Measurements from ENCODE around the gene GRIK3. TPM values are rescaled to one million over a fixed set of nuclear protein-coding genes. Genes with fewer than 3 reads are reported as not detected.

Gene GRIK3
- total RNA-seq, 1 donor from 2014 or later: not detected

- TF ChIP-seq CTCF (IDR thresholded peaks at IDR 0.05; ENCODE audit: unreplicated experiment): no peak
- DNase-seq (ENCODE audit: low spot score in 2 of 2, unreplicated experiment in 2 of 2): no peak
- Mint-ChIP-seq H3K36me3 (no peaks in the 10 kb centered on the region), H3K27ac (no peak overlapping the region), H3K9me3 (no peaks in the 10 kb centered on the region), H3K4me3 (no peak overlapping the region), H3K27me3 (ENCODE audit: low read depth) (peaks cover 74% of the 10 kb centered on the region), H3K4me1 (no peaks in the 10 kb centered on the region)
Observed at GRCh38 chr1:36775716-36776115, 258.6 kb downstream of the GRIK3 start.

- no peak overlapping the region for H3K4me3 Mint-ChIP-seq
- DNase-seq (ENCODE audit: low spot score in 2 of 2, unreplicated experiment in 2 of 2): no peak
- H3K27ac Mint-ChIP-seq: no peak overlapping the region
- TF ChIP-seq CTCF (IDR thresholded peaks at IDR 0.05; ENCODE audit: unreplicated experiment): no peak
- H3K36me3 Mint-ChIP-seq: no peaks in the 10 kb centered on the region
- H3K4me1 Mint-ChIP-seq: no peaks in the 10 kb centered on the region
- H3K27me3 Mint-ChIP-seq (ENCODE audit: low read depth): peaks cover 83% of the 10 kb centered on the region
- no peaks in the 10 kb centered on the region for H3K9me3 Mint-ChIP-seq
Observed at GRCh38 chr1:36773827-36774541, 260.3 kb downstream of the GRIK3 start.

GRCh38 chr1:36772647-36773495 is 261.4 kb downstream of the GRIK3 start:
- Mint-ChIP-seq H3K4me1 (no peaks in the 10 kb centered on the region), H3K27me3 (ENCODE audit: low read depth) (peaks cover 94% of the 10 kb centered on the region), H3K9me3 (no peaks in the 10 kb centered on the region), H3K27ac (no peak overlapping the region), H3K36me3 (no peaks in the 10 kb centered on the region), H3K4me3 (no peak overlapping the region)
- no peak for TF ChIP-seq CTCF (IDR thresholded peaks at IDR 0.05; ENCODE audit: unreplicated experiment)
- DNase-seq (ENCODE audit: low spot score in 2 of 2, unreplicated experiment in 2 of 2): no peak

GRCh38 chr1:36771660-36772284 is 262.5 kb downstream of the GRIK3 start:
- peaks cover 88% of the 10 kb centered on the region for H3K27me3 Mint-ChIP-seq (ENCODE audit: low read depth)
- TF ChIP-seq CTCF (IDR thresholded peaks at IDR 0.05; ENCODE audit: unreplicated experiment): no peak
- H3K9me3 Mint-ChIP-seq: no peaks in the 10 kb centered on the region
- no peak overlapping the region for H3K4me3 Mint-ChIP-seq
- H3K27ac Mint-ChIP-seq: no peak overlapping the region
- H3K4me1 Mint-ChIP-seq: no peaks in the 10 kb centered on the region
- no peak for DNase-seq (ENCODE audit: low spot score in 2 of 2, unreplicated experiment in 2 of 2)
- H3K36me3 Mint-ChIP-seq: no peaks in the 10 kb centered on the region

- Mint-ChIP-seq H3K27me3 (ENCODE audit: low read depth) (peaks cover 86% of the 10 kb centered on the region), H3K27ac (no peak overlapping the region), H3K4me3 (no peak overlapping the region), H3K36me3 (no peaks in the 10 kb centered on the region), H3K4me1 (no peaks in the 10 kb centered on the region), H3K9me3 (no peaks in the 10 kb centered on the region)
- TF ChIP-seq CTCF (IDR thresholded peaks at IDR 0.05; ENCODE audit: unreplicated experiment): no peak
- no peak for DNase-seq (ENCODE audit: low spot score in 2 of 2, unreplicated experiment in 2 of 2)
Observed at GRCh38 chr1:36771240-36771639, 263.1 kb downstream of the GRIK3 start.
